WTC11 (cell line): ENCODE results near the gene NOS3. TPM values are rescaled to one million over a fixed set of nuclear protein-coding genes. Genes with fewer than 3 reads are reported as not detected.

Experiments used
- ATAC-seq: fragments of 200-7000 bp; cut with Tn5 transposase; 2 replicates; pipeline ENCODE4 v1.10.0; 2021; ENCODE audit warnings: mild to moderate bottlenecking, moderate library complexity
- CTCF ChIA-PET: fragments of 300-600 bp; sonication (Branson Sonifier 250); formaldehyde crosslinking; loops from one replicate; lab custom pipeline; 2021; ENCODE audit warnings: antibody characterized with exemption; lab: Charles Lee
- POLR2A ChIA-PET: fragments of 350-600 bp; sonication (Branson Sonifier 250); formaldehyde crosslinking; loops from one replicate; lab custom pipeline; 2021; ENCODE audit warnings: antibody characterized with exemption; lab: Charles Lee
- DNase-seq: peaks from one replicate; pipeline ENCODE4 v3.0.0; 2021; ENCODE audit warnings: low spot score
- H3K27ac Mint-ChIP-seq: 2 replicates; pipeline ENCODE4 v1.8.0; 2021; ENCODE audit warnings: mixed read lengths
- H3K27me3 Mint-ChIP-seq: 2 replicates; pipeline ENCODE4 v1.8.0; 2021; ENCODE audit warnings: low read depth, mild to moderate bottlenecking, moderate library complexity, mixed read lengths
- H3K36me3 Mint-ChIP-seq: 2 replicates; pipeline ENCODE4 v1.8.0; 2021; ENCODE audit warnings: mixed read lengths
- H3K4me1 Mint-ChIP-seq: 2 replicates; pipeline ENCODE4 v1.8.0; 2022; ENCODE audit warnings: mixed read lengths
- H3K4me3 Mint-ChIP-seq: 2 replicates; pipeline ENCODE4 v1.8.0; 2021; ENCODE audit warnings: mild to moderate bottlenecking, moderate library complexity, mixed read lengths
- H3K9me3 Mint-ChIP-seq: 2 replicates; pipeline ENCODE4 v1.8.0; 2021; ENCODE audit warnings: mixed read lengths
- ATF2 ChIP-seq: sonication (generic); formaldehyde crosslinking; IDR thresholded peaks from 2 replicates; pipeline ENCODE4 v1.8.1; 2022; ENCODE audit warnings: low read depth, missing genetic modification reagents, borderline replicate concordance
- CREB1 ChIP-seq: sonication (generic); formaldehyde crosslinking; IDR thresholded peaks from 2 replicates; pipeline ENCODE4 v1.8.0; 2023; ENCODE audit warnings: mild to moderate bottlenecking, missing genetic modification reagents
- ELF4 ChIP-seq: sonication (generic); formaldehyde crosslinking; IDR thresholded peaks from 2 replicates; pipeline ENCODE4 v1.8.1; 2022; ENCODE audit warnings: low read depth, mild to moderate bottlenecking, moderate library complexity, missing genetic modification reagents
- FOXP1 ChIP-seq: sonication (generic); formaldehyde crosslinking; IDR thresholded peaks from 2 replicates; pipeline ENCODE4 v1.8.0; 2022; ENCODE audit warnings: missing genetic modification reagents, mild to moderate bottlenecking, moderate library complexity, borderline replicate concordance
- JAZF1 ChIP-seq: fragments of 250-450 bp; sonication (Bioruptor Pico); IDR thresholded peaks from 2 replicates; pipeline ENCODE4 v1.9.0; 2021; ENCODE audit warnings: moderate library complexity, mild to moderate bottlenecking, inconsistent platforms
- MLX ChIP-seq: sonication (generic); formaldehyde crosslinking; IDR thresholded peaks from 2 replicates; pipeline ENCODE4 v1.8.1; 2023; ENCODE audit warnings: mild to moderate bottlenecking, missing genetic modification reagents, moderate library complexity
- NR1H2 ChIP-seq: sonication (generic); formaldehyde crosslinking; IDR thresholded peaks from 2 replicates; pipeline ENCODE4 v1.9.0; 2021; ENCODE audit warnings: mild to moderate bottlenecking, moderate library complexity, missing genetic modification reagents
- NR3C1 ChIP-seq: sonication (generic); formaldehyde crosslinking; conservative IDR thresholded peaks from 2 replicates; pipeline ENCODE4 v1.8.1; 2023; ENCODE audit warnings: low read depth, mild to moderate bottlenecking, missing genetic modification reagents
- OVOL2 ChIP-seq: fragments of 250-450 bp; sonication (Bioruptor Pico); IDR thresholded peaks from 2 replicates; pipeline ENCODE4 v1.9.0; 2021; ENCODE audit warnings: mild to moderate bottlenecking, borderline replicate concordance
- SOX15 ChIP-seq: fragments of 250-450 bp; sonication (Bioruptor Pico); IDR thresholded peaks from 2 replicates; pipeline ENCODE4 v1.9.0; 2021; ENCODE audit warnings: mild to moderate bottlenecking
- SP1 ChIP-seq: sonication (generic); formaldehyde crosslinking; conservative IDR thresholded peaks from 2 replicates; pipeline ENCODE4 v1.8.1; 2022; ENCODE audit warnings: missing genetic modification reagents
- ZNF263 ChIP-seq: sonication (generic); formaldehyde crosslinking; IDR thresholded peaks from 2 replicates; pipeline ENCODE4 v1.8.1; 2022; ENCODE audit warnings: low read depth, mild to moderate bottlenecking, moderate library complexity, missing genetic modification reagents
- total RNA-seq: library from RNA; stranded (reverse); gene quantifications from 3 replicates; pipeline ENCODE4 v1.2.3, GENCODE V29; 2021
- TF ChIP-seq, protein P1 (sequence below): sonication (generic); formaldehyde crosslinking; IDR thresholded peaks from 2 replicates; pipeline ENCODE4 v1.8.0; 2022; ENCODE audit warnings: missing genetic modification reagents
- TF ChIP-seq, protein P2 (sequence below): fragments of 250-450 bp; sonication (Bioruptor Pico); IDR thresholded peaks from 2 replicates; pipeline ENCODE4 v2.1.2; 2022; ENCODE audit warnings: mild to moderate bottlenecking, moderate library complexity
- TF ChIP-seq, protein P3 (sequence below): fragments of 200-600 bp; IDR thresholded peaks from 2 replicates; pipeline ENCODE4 v1.8.0; 2022; ENCODE audit warnings: antibody characterized with exemption
- TF ChIP-seq, protein P4 (sequence below): sonication (generic); formaldehyde crosslinking; IDR thresholded peaks from 2 replicates; pipeline ENCODE4 v1.8.0; 2023; ENCODE audit warnings: missing genetic modification reagents, mild to moderate bottlenecking, borderline replicate concordance
- TF ChIP-seq, protein P5 (sequence below): sonication (generic); formaldehyde crosslinking; IDR thresholded peaks from 2 replicates; pipeline ENCODE4 v1.8.0; 2022; ENCODE audit warnings: mild to moderate bottlenecking, missing genetic modification reagents

The NOS3 gene
- total RNA-seq, 1 experiment from 2014 or later: 6.6 TPM

DNA sequence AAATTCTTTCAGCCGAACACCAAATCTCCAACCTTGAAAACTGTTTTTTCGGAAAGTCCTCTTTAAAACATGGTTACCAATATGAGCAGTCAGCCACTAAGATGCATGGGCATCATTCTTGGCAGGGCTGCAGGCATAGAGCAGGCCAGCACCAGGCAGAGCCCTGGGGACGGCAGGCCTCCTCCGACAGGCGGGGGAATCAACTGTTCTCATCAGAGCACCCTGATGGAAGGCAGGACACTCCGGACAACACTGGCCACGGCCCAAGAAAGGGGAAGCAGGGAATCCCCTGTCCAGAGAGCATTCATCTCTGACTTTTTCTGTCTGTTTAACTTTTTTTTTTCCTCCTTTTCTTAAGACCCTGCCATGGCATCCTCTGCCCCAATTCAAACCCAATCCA, 1.4 kb upstream of the NOS3 start:
- no peak for ATAC-seq
- H3K4me1 Mint-ChIP-seq: peaks cover 37% of the 10 kb centered on the region
- peaks cover 15% of the 10 kb centered on the region for H3K9me3 Mint-ChIP-seq
- no peak overlapping the region for H3K27ac Mint-ChIP-seq
- POLR2A ChIA-PET: interaction anchor here (0.6 to 0.7 kb wide), 2 partner anchors 9 to 21 kb away, joined by 3 to 5 read pairs; no protein-coding TSS in a partner anchor
- H3K27me3 Mint-ChIP-seq: peaks cover 28% of the 10 kb centered on the region
- peak overlapping the region; percentile 71 for H3K4me3 Mint-ChIP-seq
- peaks cover 12% of the 10 kb centered on the region for H3K36me3 Mint-ChIP-seq
- CTCF ChIA-PET: interaction anchor here (0.6 to 3.3 kb wide), 39 partner anchors 10 to 255 kb away, joined by 3 to 37 read pairs (median 4); partner anchors contain the start of genes FASTK, TMEM176A and TMEM176B
- TF ChIP-seq ELF4 (CRISPR knock-in tag): no peak
- TF ChIP-seq, protein P1, sequence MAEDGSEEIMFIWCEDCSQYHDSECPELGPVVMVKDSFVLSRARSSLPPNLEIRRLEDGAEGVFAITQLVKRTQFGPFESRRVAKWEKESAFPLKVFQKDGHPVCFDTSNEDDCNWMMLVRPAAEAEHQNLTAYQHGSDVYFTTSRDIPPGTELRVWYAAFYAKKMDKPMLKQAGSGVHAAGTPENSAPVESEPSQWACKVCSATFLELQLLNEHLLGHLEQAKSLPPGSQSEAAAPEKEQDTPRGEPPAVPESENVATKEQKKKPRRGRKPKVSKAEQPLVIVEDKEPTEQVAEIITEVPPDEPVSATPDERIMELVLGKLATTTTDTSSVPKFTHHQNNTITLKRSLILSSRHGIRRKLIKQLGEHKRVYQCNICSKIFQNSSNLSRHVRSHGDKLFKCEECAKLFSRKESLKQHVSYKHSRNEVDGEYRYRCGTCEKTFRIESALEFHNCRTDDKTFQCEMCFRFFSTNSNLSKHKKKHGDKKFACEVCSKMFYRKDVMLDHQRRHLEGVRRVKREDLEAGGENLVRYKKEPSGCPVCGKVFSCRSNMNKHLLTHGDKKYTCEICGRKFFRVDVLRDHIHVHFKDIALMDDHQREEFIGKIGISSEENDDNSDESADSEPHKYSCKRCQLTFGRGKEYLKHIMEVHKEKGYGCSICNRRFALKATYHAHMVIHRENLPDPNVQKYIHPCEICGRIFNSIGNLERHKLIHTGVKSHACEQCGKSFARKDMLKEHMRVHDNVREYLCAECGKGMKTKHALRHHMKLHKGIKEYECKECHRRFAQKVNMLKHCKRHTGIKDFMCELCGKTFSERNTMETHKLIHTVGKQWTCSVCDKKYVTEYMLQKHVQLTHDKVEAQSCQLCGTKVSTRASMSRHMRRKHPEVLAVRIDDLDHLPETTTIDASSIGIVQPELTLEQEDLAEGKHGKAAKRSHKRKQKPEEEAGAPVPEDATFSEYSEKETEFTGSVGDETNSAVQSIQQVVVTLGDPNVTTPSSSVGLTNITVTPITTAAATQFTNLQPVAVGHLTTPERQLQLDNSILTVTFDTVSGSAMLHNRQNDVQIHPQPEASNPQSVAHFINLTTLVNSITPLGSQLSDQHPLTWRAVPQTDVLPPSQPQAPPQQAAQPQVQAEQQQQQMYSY (CRISPR knock-in tag): no peak
- TF ChIP-seq, protein P2, sequence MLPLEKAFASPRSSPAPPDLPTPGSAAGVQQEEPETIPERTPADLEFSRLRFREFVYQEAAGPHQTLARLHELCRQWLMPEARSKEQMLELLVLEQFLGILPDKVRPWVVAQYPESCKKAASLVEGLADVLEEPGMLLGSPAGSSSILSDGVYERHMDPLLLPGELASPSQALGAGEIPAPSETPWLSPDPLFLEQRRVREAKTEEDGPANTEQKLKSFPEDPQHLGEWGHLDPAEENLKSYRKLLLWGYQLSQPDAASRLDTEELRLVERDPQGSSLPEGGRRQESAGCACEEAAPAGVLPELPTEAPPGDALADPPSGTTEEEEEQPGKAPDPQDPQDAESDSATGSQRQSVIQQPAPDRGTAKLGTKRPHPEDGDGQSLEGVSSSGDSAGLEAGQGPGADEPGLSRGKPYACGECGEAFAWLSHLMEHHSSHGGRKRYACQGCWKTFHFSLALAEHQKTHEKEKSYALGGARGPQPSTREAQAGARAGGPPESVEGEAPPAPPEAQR (CRISPR knock-in tag): no peak
- TF ChIP-seq MLX (CRISPR knock-in tag): no peak
- TF ChIP-seq OVOL2 (CRISPR knock-in tag): no peak
- no peak for TF ChIP-seq SP1 (CRISPR knock-in tag)
- TF ChIP-seq NR1H2 (CRISPR knock-in tag): no peak
- TF ChIP-seq, all 79 proteins: peak for 0
- DNase-seq: no peak

DNA sequence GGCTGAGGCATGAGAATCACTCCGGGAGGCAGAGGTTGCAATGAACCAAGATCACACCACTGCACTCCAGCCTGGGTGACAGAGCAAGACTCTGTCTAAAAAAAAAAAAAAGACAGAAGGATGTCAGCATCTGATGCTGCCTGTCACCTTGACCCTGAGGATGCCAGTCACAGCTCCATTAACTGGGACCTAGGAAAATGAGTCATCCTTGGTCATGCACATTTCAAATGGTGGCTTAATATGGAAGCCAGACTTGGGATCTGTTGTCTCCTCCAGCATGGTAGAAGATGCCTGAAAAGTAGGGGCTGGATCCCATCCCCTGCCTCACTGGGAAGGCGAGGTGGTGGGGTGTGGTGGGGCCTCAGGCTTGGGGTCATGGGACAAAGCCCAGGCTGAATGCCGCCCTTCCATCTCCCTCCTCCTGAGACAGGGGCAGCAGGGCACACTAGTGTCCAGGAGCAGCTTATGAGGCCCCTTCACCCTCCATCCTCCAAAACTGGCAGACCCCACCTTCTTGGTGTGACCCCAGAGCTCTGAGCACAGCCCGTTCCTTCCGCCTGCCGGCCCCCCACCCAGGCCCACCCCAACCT, 1.3 kb downstream of the NOS3 start:
- peaks cover 15% of the 10 kb centered on the region for H3K9me3 Mint-ChIP-seq
- CTCF ChIA-PET: interaction anchor here (0.7 to 4.2 kb wide), 14 partner anchors 8 to 132 kb away, joined by 3 to 33 read pairs (median 6); no protein-coding TSS in a partner anchor
- H3K4me3 Mint-ChIP-seq: no peak overlapping the region
- POLR2A ChIA-PET: interaction anchor here (0.9 kb wide), 1 partner anchor 25 kb away, joined by 3 read pairs; no protein-coding TSS in a partner anchor
- peaks cover 34% of the 10 kb centered on the region for H3K4me1 Mint-ChIP-seq
- H3K36me3 Mint-ChIP-seq: peaks cover 12% of the 10 kb centered on the region
- peaks cover 20% of the 10 kb centered on the region for H3K27me3 Mint-ChIP-seq
- DNase-seq (no peak), ATAC-seq (no peak)
- no peak overlapping the region for H3K27ac Mint-ChIP-seq
- TF ChIP-seq SOX15 (CRISPR knock-in tag) (no peak), ZNF263 (CRISPR knock-in tag) (no peak), FOXP1 (CRISPR knock-in tag) (no peak), JAZF1 (CRISPR knock-in tag) (no peak), CREB1 (no peak), NR3C1 (CRISPR knock-in tag) (no peak), MLX (CRISPR knock-in tag) (no peak), ATF2 (CRISPR knock-in tag) (no peak)
- TF ChIP-seq, protein P3, sequence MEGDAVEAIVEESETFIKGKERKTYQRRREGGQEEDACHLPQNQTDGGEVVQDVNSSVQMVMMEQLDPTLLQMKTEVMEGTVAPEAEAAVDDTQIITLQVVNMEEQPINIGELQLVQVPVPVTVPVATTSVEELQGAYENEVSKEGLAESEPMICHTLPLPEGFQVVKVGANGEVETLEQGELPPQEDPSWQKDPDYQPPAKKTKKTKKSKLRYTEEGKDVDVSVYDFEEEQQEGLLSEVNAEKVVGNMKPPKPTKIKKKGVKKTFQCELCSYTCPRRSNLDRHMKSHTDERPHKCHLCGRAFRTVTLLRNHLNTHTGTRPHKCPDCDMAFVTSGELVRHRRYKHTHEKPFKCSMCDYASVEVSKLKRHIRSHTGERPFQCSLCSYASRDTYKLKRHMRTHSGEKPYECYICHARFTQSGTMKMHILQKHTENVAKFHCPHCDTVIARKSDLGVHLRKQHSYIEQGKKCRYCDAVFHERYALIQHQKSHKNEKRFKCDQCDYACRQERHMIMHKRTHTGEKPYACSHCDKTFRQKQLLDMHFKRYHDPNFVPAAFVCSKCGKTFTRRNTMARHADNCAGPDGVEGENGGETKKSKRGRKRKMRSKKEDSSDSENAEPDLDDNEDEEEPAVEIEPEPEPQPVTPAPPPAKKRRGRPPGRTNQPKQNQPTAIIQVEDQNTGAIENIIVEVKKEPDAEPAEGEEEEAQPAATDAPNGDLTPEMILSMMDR: no peak
- TF ChIP-seq, protein P4, sequence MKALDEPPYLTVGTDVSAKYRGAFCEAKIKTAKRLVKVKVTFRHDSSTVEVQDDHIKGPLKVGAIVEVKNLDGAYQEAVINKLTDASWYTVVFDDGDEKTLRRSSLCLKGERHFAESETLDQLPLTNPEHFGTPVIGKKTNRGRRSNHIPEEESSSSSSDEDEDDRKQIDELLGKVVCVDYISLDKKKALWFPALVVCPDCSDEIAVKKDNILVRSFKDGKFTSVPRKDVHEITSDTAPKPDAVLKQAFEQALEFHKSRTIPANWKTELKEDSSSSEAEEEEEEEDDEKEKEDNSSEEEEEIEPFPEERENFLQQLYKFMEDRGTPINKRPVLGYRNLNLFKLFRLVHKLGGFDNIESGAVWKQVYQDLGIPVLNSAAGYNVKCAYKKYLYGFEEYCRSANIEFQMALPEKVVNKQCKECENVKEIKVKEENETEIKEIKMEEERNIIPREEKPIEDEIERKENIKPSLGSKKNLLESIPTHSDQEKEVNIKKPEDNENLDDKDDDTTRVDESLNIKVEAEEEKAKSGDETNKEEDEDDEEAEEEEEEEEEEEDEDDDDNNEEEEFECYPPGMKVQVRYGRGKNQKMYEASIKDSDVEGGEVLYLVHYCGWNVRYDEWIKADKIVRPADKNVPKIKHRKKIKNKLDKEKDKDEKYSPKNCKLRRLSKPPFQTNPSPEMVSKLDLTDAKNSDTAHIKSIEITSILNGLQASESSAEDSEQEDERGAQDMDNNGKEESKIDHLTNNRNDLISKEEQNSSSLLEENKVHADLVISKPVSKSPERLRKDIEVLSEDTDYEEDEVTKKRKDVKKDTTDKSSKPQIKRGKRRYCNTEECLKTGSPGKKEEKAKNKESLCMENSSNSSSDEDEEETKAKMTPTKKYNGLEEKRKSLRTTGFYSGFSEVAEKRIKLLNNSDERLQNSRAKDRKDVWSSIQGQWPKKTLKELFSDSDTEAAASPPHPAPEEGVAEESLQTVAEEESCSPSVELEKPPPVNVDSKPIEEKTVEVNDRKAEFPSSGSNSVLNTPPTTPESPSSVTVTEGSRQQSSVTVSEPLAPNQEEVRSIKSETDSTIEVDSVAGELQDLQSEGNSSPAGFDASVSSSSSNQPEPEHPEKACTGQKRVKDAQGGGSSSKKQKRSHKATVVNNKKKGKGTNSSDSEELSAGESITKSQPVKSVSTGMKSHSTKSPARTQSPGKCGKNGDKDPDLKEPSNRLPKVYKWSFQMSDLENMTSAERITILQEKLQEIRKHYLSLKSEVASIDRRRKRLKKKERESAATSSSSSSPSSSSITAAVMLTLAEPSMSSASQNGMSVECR: no peak
- TF ChIP-seq, protein P5, sequence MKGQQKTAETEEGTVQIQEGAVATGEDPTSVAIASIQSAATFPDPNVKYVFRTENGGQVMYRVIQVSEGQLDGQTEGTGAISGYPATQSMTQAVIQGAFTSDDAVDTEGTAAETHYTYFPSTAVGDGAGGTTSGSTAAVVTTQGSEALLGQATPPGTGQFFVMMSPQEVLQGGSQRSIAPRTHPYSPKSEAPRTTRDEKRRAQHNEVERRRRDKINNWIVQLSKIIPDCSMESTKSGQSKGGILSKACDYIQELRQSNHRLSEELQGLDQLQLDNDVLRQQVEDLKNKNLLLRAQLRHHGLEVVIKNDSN (CRISPR knock-in tag): no peak
